ENCODE results near the gene BTBD19.

BTBD19 gene

GRCh38 chr1:44827197-44828002 is 19.1 kb downstream of the BTBD19 start:
- DNase-seq (ENCODE audit: low read depth), result no peak
- no peak overlapping the region for H3K4me3 ChIP-seq (ENCODE audit: low read length)
- TF ChIP-seq CTCF (conservative IDR thresholded peaks at IDR 0.05; ENCODE audit: low read depth, low read length), result no peak

GRCh38 chr1:44828003-44828651 is 19.8 kb downstream of the BTBD19 start:
- no peak for DNase-seq (ENCODE audit: low read depth)
- no peak for TF ChIP-seq CTCF (conservative IDR thresholded peaks at IDR 0.05; ENCODE audit: low read depth, low read length)
- no peak overlapping the region for H3K4me3 ChIP-seq (ENCODE audit: low read length)

GRCh38 chr1:44828841-44829440 is 20.6 kb downstream of the BTBD19 start:
- TF ChIP-seq CTCF (conservative IDR thresholded peaks at IDR 0.05; ENCODE audit: low read depth, low read length), result no peak
- no peak overlapping the region for H3K4me3 ChIP-seq (ENCODE audit: low read length)
- DNase-seq (ENCODE audit: low read depth), result no peak

- TF ChIP-seq CTCF (conservative IDR thresholded peaks at IDR 0.05; ENCODE audit: low read depth, low read length), result no peak
Observed at GRCh38 chr1:44829506-44830384, 21.4 kb downstream of the BTBD19 start.

GRCh38 chr1:44830900-44831304 is 22.6 kb downstream of the BTBD19 start:
- no peak for DNase-seq (ENCODE audit: low read depth)
- no peak for TF ChIP-seq CTCF (conservative IDR thresholded peaks at IDR 0.05; ENCODE audit: low read depth, low read length)
- no peak overlapping the region for H3K4me3 ChIP-seq (ENCODE audit: low read length)

More at GRCh38 chr1:44829506-44830384, 21.4 kb downstream of the BTBD19 start:
- no peak for DNase-seq (ENCODE audit: low read depth)
- no peak overlapping the region for H3K4me3 ChIP-seq (ENCODE audit: low read length)

- H3K4me3 ChIP-seq (ENCODE audit: low read length), result no peak overlapping the region
- no peak for TF ChIP-seq CTCF (conservative IDR thresholded peaks at IDR 0.05; ENCODE audit: low read depth, low read length)
- no peak for DNase-seq (ENCODE audit: low read depth)
Observed at GRCh38 chr1:44831516-44831915, 23.2 kb downstream of the BTBD19 start.
